Activated CD8-positive, alpha-beta T cell treated with anti-CD3 and anti-CD28 coated beads, Interleukin-2, amount 10 ng/mL, durations not matched to agents 7 days and 5 days (primary cell): ENCODE results near the gene TSPAN11. TPM values are rescaled to one million over a fixed set of nuclear protein-coding genes. Genes with fewer than 3 reads are reported as not detected.

Experiments
- ATAC-seq: fragments of 150-1000 bp; cut with Tn5 transposase; one replicate; pipeline ENCODE4 v1.10.0; 2021; ENCODE audit warnings: moderate library complexity
- CTCF ChIA-PET: fragments of 350-600 bp; sonication (Branson Sonifier 250); formaldehyde crosslinking; loops from one replicate; lab custom pipeline; 2021; ENCODE audit warnings: antibody characterized with exemption; lab: Charles Lee
- POLR2A ChIA-PET: fragments of 350-600 bp; sonication (Branson Sonifier 250); formaldehyde crosslinking; loops from one replicate; lab custom pipeline; 2021; ENCODE audit warnings: antibody characterized with exemption; lab: Charles Lee
- DNase-seq: peaks from one replicate; pipeline ENCODE4 v3.0.0-alpha.2; 2020
- H3K27ac Mint-ChIP-seq: one replicate; pipeline ENCODE4 v1.8.0; 2021; ENCODE audit warnings: mild to moderate bottlenecking, mixed read lengths
- H3K27me3 Mint-ChIP-seq: one replicate; pipeline ENCODE4 v1.8.0; 2021; ENCODE audit warnings: low read depth, mixed read lengths
- H3K36me3 Mint-ChIP-seq: one replicate; pipeline ENCODE4 v1.8.0; 2021; ENCODE audit warnings: low read depth, mixed read lengths
- H3K4me1 Mint-ChIP-seq: one replicate; pipeline ENCODE4 v1.8.0; 2021; ENCODE audit warnings: low read depth, mixed read lengths
- H3K4me3 Mint-ChIP-seq: one replicate; pipeline ENCODE4 v1.8.0; 2021; ENCODE audit warnings: mild to moderate bottlenecking, mixed read lengths
- H3K9me3 Mint-ChIP-seq: one replicate; pipeline ENCODE4 v1.8.0; 2022; ENCODE audit warnings: mixed read lengths; ENCODE audit not compliant: insufficient read depth
- total RNA-seq, 2 experiments: library from RNA; stranded (reverse); gene quantifications; one replicate each; pipeline ENCODE4 v1.2.3, GENCODE V29; 2021

TSPAN11 gene
- total RNA-seq, 2 experiments from 2014 or later: not detected

DNA sequence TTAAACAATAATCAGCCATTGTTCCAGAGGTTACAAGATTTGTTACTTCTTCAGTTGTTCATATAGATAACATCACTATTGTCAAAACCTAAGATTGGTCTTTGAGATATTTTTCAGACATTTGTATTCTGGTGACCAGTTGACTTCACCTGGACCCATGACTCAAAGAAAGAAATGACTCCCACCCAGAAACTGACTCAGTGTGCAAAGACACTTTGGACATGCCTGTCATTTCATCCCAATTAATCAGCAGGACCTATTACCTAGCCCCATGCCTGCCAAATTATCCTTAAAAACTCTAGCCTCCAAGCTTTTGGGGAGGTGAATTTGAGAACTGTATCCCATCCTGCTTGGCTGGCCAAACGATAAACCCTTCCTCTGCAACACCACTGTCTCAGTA is 27.7 kb upstream of the TSPAN11 start:
- ChIA-PET POLR2A (no interaction called here), CTCF (no interaction called here)
- Mint-ChIP-seq H3K4me1 (no peaks in the 10 kb centered on the region), H3K36me3 (no peaks in the 10 kb centered on the region), H3K27ac (no peak overlapping the region), H3K4me3 (no peak overlapping the region), H3K27me3 (peaks cover 9% of the 10 kb centered on the region), H3K9me3 (no peaks in the 10 kb centered on the region)
- no peak for DNase-seq
- no peak for ATAC-seq

DNA sequence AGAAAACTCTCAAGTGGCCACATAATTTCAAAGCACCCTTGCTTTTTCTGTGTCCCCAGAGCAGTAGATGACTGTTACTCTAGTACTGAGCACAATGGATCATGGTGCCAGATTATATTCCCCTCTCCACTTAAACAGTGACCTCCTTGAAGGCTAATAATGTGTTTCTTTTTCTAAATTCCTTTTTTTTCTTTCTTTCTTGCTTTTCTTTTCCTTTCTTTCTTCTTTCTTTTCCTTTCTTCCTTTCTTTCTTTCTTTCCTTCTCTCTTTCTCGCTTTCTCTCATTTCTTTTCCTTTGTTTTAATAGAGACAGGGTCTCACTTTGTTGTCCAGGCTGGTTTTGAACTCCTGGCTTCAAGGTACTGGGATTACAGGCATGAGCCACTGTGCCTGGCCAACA is 26.2 kb upstream of the TSPAN11 start:
- DNase-seq (no peak), ATAC-seq (no peak)
- no peak overlapping the region for H3K27ac Mint-ChIP-seq
- H3K36me3 Mint-ChIP-seq: no peaks in the 10 kb centered on the region
- peaks cover 9% of the 10 kb centered on the region for H3K27me3 Mint-ChIP-seq
- H3K9me3 Mint-ChIP-seq: no peaks in the 10 kb centered on the region
- H3K4me3 Mint-ChIP-seq: no peak overlapping the region
- ChIA-PET POLR2A (no interaction called here), CTCF (no interaction called here)
- H3K4me1 Mint-ChIP-seq: no peaks in the 10 kb centered on the region

GRCh38 chr12:30902001-30902400 is 24.5 kb upstream of the TSPAN11 start:
- no peaks in the 10 kb centered on the region for H3K9me3 Mint-ChIP-seq
- ATAC-seq (no peak), DNase-seq (no peak)
- CTCF ChIA-PET: no interaction called here
- no peak overlapping the region for H3K4me3 Mint-ChIP-seq
- POLR2A ChIA-PET: no interaction called here
- H3K27me3 Mint-ChIP-seq: peaks cover 9% of the 10 kb centered on the region
- H3K27ac Mint-ChIP-seq: no peak overlapping the region
- no peaks in the 10 kb centered on the region for H3K36me3 Mint-ChIP-seq
- H3K4me1 Mint-ChIP-seq: no peaks in the 10 kb centered on the region

- POLR2A ChIA-PET: no interaction called here
- Mint-ChIP-seq H3K36me3 (no peaks in the 10 kb centered on the region), H3K9me3 (no peaks in the 10 kb centered on the region), H3K4me3 (no peak overlapping the region), H3K27me3 (peaks cover 8% of the 10 kb centered on the region), H3K4me1 (no peaks in the 10 kb centered on the region), H3K27ac (no peak overlapping the region)
- no peak for ATAC-seq
- DNase-seq: no peak
- CTCF ChIA-PET: no interaction called here
Observed at GRCh38 chr12:30902596-30902995, 24.0 kb upstream of the TSPAN11 start.

- POLR2A ChIA-PET: no interaction called here
- DNase-seq: no peak
- CTCF ChIA-PET: no interaction called here
- no peak for ATAC-seq
- Mint-ChIP-seq H3K9me3 (no peaks in the 10 kb centered on the region), H3K27me3 (peaks cover 1% of the 10 kb centered on the region), H3K27ac (no peak overlapping the region), H3K36me3 (no peaks in the 10 kb centered on the region), H3K4me3 (no peak overlapping the region), H3K4me1 (no peaks in the 10 kb centered on the region)
Observed at GRCh38 chr12:30905463-30906009, 21.0 kb upstream of the TSPAN11 start.

DNA sequence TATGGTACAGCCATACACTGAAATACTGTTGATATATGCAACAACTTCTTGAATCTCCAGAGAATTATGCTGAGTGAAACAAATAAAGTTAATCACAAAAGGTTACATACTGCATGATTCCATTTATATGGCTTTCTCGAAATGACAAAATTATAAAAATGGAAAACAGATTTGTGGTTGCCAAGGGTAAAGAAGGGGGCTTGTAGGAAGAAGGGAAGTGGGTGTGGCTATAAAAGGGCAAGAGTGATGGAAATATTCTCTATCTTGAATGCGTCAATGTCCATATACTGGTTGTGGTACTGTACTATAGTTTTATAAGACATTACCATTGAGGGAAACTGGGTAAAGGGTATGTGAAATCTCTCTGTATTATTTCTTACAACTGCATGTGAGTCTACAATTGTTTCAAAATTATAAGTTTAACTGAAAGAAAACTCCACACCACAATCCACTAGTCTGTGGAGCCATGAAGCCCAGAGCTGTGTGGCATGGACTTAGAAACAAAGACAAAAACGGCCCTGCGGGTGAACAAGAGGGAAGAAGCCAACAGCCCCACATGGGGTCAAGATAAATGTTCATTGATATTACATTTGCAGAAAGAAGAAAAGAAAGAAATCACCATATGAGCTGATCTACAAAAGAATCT is 18.3 kb upstream of the TSPAN11 start:
- Mint-ChIP-seq H3K27me3 (no peaks in the 10 kb centered on the region), H3K27ac (no peak overlapping the region), H3K4me1 (no peaks in the 10 kb centered on the region), H3K36me3 (no peaks in the 10 kb centered on the region), H3K4me3 (no peak overlapping the region), H3K9me3 (no peaks in the 10 kb centered on the region)
- CTCF ChIA-PET: no interaction called here
- no peak for DNase-seq
- POLR2A ChIA-PET: no interaction called here
- no peak for ATAC-seq

GRCh38 chr12:30908722-30909348 is 17.7 kb upstream of the TSPAN11 start:
- no peaks in the 10 kb centered on the region for H3K4me1 Mint-ChIP-seq
- ATAC-seq (no peak), DNase-seq (no peak)
- H3K4me3 Mint-ChIP-seq: no peak overlapping the region
- no peaks in the 10 kb centered on the region for H3K27me3 Mint-ChIP-seq
- ChIA-PET CTCF (no interaction called here), POLR2A (no interaction called here)
- no peak overlapping the region for H3K27ac Mint-ChIP-seq
- no peaks in the 10 kb centered on the region for H3K36me3 Mint-ChIP-seq
- H3K9me3 Mint-ChIP-seq: no peaks in the 10 kb centered on the region

GRCh38 chr12:30909349-30910037 is 17.1 kb upstream of the TSPAN11 start:
- DNase-seq (no peak), ATAC-seq (no peak)
- POLR2A ChIA-PET: no interaction called here
- no peaks in the 10 kb centered on the region for H3K27me3 Mint-ChIP-seq
- no peak overlapping the region for H3K27ac Mint-ChIP-seq
- H3K4me1 Mint-ChIP-seq: no peaks in the 10 kb centered on the region
- no peaks in the 10 kb centered on the region for H3K9me3 Mint-ChIP-seq
- CTCF ChIA-PET: no interaction called here
- H3K4me3 Mint-ChIP-seq: no peak overlapping the region
- no peaks in the 10 kb centered on the region for H3K36me3 Mint-ChIP-seq

GRCh38 chr12:30910038-30910350 is 16.6 kb upstream of the TSPAN11 start:
- no peak overlapping the region for H3K27ac Mint-ChIP-seq
- no peaks in the 10 kb centered on the region for H3K36me3 Mint-ChIP-seq
- ChIA-PET CTCF (no interaction called here), POLR2A (no interaction called here)
- H3K4me3 Mint-ChIP-seq: no peak overlapping the region
- H3K27me3 Mint-ChIP-seq: no peaks in the 10 kb centered on the region
- DNase-seq (no peak), ATAC-seq (no peak)
- H3K9me3 Mint-ChIP-seq: no peaks in the 10 kb centered on the region
- H3K4me1 Mint-ChIP-seq: no peaks in the 10 kb centered on the region

DNA sequence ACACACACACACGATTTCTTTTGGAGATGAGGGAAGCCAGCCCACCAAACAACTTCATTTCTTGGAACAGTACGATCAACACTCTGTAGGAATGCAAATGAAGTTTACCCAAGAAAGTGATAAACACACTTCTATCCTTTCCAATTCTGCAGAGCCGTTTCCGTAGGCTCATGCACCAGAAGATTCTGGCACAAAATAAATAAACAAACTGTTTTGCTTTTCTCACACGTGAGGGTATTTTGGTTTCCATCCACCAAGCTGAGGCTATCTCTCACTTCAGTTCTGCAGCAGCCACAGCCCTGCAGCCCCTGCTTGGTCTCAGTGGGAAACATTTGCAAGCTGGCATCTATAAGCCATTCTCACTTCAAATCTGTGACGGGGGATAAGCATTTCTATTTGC is 15.3 kb upstream of the TSPAN11 start:
- Mint-ChIP-seq H3K4me1 (no peaks in the 10 kb centered on the region), H3K27ac (no peak overlapping the region), H3K36me3 (no peaks in the 10 kb centered on the region), H3K27me3 (no peaks in the 10 kb centered on the region), H3K9me3 (no peaks in the 10 kb centered on the region), H3K4me3 (no peak overlapping the region)
- no peak for ATAC-seq
- no peak for DNase-seq
- ChIA-PET POLR2A (no interaction called here), CTCF (no interaction called here)

- H3K4me3 Mint-ChIP-seq: no peak overlapping the region
- H3K36me3 Mint-ChIP-seq: no peaks in the 10 kb centered on the region
- DNase-seq (no peak), ATAC-seq (no peak)
- CTCF ChIA-PET: no interaction called here
- POLR2A ChIA-PET: no interaction called here
- no peak overlapping the region for H3K27ac Mint-ChIP-seq
- H3K27me3 Mint-ChIP-seq: peaks cover 3% of the 10 kb centered on the region
- H3K9me3 Mint-ChIP-seq: no peaks in the 10 kb centered on the region
- no peaks in the 10 kb centered on the region for H3K4me1 Mint-ChIP-seq
Observed at GRCh38 chr12:30913323-30913722, 13.2 kb upstream of the TSPAN11 start.

- no peak overlapping the region for H3K4me3 Mint-ChIP-seq
- H3K4me1 Mint-ChIP-seq: no peaks in the 10 kb centered on the region
- no peak overlapping the region for H3K27ac Mint-ChIP-seq
- ChIA-PET CTCF (no interaction called here), POLR2A (no interaction called here)
- DNase-seq (no peak), ATAC-seq (no peak)
- H3K9me3 Mint-ChIP-seq: no peaks in the 10 kb centered on the region
- peaks cover 3% of the 10 kb centered on the region for H3K27me3 Mint-ChIP-seq
- H3K36me3 Mint-ChIP-seq: no peaks in the 10 kb centered on the region
Observed at GRCh38 chr12:30914986-30915591, 11.5 kb upstream of the TSPAN11 start.
